ENCODE results near the gene DAP. TPM values are rescaled to one million over a fixed set of nuclear protein-coding genes. Genes with fewer than 3 reads are reported as not detected.

Gene DAP
- total and polyA plus RNA-seq, 2 of the 13 experiments (the other 11 are each of a cell fraction or from before 2014, with no cell fraction given) = 22.0 to 57.5 TPM

- TF ChIP-seq, protein P1, sequence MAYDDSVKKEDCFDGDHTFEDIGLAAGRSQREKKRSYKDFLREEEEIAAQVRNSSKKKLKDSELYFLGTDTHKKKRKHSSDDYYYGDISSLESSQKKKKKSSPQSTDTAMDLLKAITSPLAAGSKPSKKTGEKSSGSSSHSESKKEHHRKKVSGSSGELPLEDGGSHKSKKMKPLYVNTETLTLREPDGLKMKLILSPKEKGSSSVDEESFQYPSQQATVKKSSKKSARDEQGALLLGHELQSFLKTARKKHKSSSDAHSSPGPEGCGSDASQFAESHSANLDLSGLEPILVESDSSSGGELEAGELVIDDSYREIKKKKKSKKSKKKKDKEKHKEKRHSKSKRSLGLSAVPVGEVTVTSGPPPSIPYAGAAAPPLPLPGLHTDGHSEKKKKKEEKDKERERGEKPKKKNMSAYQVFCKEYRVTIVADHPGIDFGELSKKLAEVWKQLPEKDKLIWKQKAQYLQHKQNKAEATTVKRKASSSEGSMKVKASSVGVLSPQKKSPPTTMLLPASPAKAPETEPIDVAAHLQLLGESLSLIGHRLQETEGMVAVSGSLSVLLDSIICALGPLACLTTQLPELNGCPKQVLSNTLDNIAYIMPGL (CRISPR knock-in tag; IDR thresholded peaks at IDR 0.05; ENCODE audit: borderline replicate concordance in 1 of 2, low read depth in 1 of 2) = peak in 1 of 2 experiments; percentile 29; a peak in 2 of 4 replicates
- no peak for TF ChIP-seq ZNF776 (CRISPR knock-in tag; IDR thresholded peaks at IDR 0.05)
- TF ChIP-seq ZNF124 (CRISPR knock-in tag; IDR thresholded peaks at IDR 0.05) = no peak
- no peak for TF ChIP-seq TP53 (CRISPR knock-in tag; conservative IDR thresholded peaks at IDR 0.05)
- no peak for TF ChIP-seq ZNF75D (CRISPR knock-in tag; IDR thresholded peaks at IDR 0.05; ENCODE audit: borderline replicate concordance)
- no peak for TF ChIP-seq ZNF703 (CRISPR knock-in tag; IDR thresholded peaks at IDR 0.05; ENCODE audit: borderline replicate concordance)
- TF ChIP-seq NAIF1 (CRISPR knock-in tag; IDR thresholded peaks at IDR 0.05; ENCODE audit: borderline replicate concordance) = no peak
- no peak for TF ChIP-seq ZNF234 (CRISPR knock-in tag; conservative IDR thresholded peaks at IDR 0.05)
- TF ChIP-seq ELF3 (CRISPR knock-in tag; IDR thresholded peaks at IDR 0.05) = peak; percentile 61; the same call in 1 of the 2 replicates
- 0 out of 2 replicates have a peak, but pooled peaks have one; percentile 41 for TF ChIP-seq ZNF746 (CRISPR knock-in tag; IDR thresholded peaks at IDR 0.05)
- TF ChIP-seq ZNF335 (CRISPR knock-in tag; IDR thresholded peaks at IDR 0.05) = no peak; the same call in 1 of the 2 replicates
- no peak for TF ChIP-seq TEAD2 (CRISPR knock-in tag; IDR thresholded peaks at IDR 0.05)
- no peak; the same call in 1 of the 2 replicates for TF ChIP-seq HOXA5 (CRISPR knock-in tag; IDR thresholded peaks at IDR 0.05)
- TF ChIP-seq TGIF2 (CRISPR knock-in tag; IDR thresholded peaks at IDR 0.05) = no peak
- TF ChIP-seq HIVEP1 (CRISPR knock-in tag; IDR thresholded peaks at IDR 0.05) = no peak
- no peak for TF ChIP-seq ZNF282 (IDR thresholded peaks at IDR 0.05; ENCODE audit: partially characterized antibody)
- no peak for TF ChIP-seq ATF7-NPFF (CRISPR knock-in tag; IDR thresholded peaks at IDR 0.05; ENCODE audit: low read depth)
- no peak for TF ChIP-seq ZNF484 (CRISPR knock-in tag; IDR thresholded peaks at IDR 0.05; ENCODE audit: borderline replicate concordance, low read depth)
- no peak for TF ChIP-seq NFE2L2 (IDR thresholded peaks at IDR 0.05; ENCODE audit: low read length)
- peak; percentile 66; the same call in 1 of the 2 replicates for TF ChIP-seq UBTF (CRISPR knock-in tag; IDR thresholded peaks at IDR 0.05)
- TF ChIP-seq ZNF644 (CRISPR knock-in tag; IDR thresholded peaks at IDR 0.05; ENCODE audit: low read depth) = peak; percentile 75
- no peak for TF ChIP-seq ZNF552 (CRISPR knock-in tag; IDR thresholded peaks at IDR 0.05; ENCODE audit: borderline replicate concordance)
- no peak for TF ChIP-seq GATA4 (IDR thresholded peaks at IDR 0.05; ENCODE audit: borderline replicate concordance, low read depth)
- no peak for TF ChIP-seq HIC2 (CRISPR knock-in tag; IDR thresholded peaks at IDR 0.05; ENCODE audit: low read depth)
- TF ChIP-seq SSRP1 (CRISPR knock-in tag; IDR thresholded peaks at IDR 0.05) = no peak
These were observed 726 bp downstream of the DAP start (continued) for GRCh38 chr5:10760096-10760920.

Measured in HepG2 (cell line).